Activated CD8-positive, alpha-beta memory T cell treated with anti-CD3 and anti-CD28 coated beads for 4 hours (primary cell): Measurements from ENCODE around the gene CTNNBL1.
"Not testable (repeated sequence)": the region's sequence is repeated elsewhere in the genome, so short reads cannot be mapped to it uniquely, and the experiment has no call there.

Source experiments
- DNase-seq, 2 donors: peaks; one replicate each; pipeline ENCODE4 v3.0.0-alpha.2; 2020; ENCODE audit warnings: low read depth in 2 of 2

The CTNNBL1 gene

GRCh38 chr20:37711001-37711400 lies 17.2 kb downstream of the CTNNBL1 start:
- no peak for DNase-seq

- no peak for DNase-seq
Observed at GRCh38 chr20:37711994-37712964, 18.4 kb downstream of the CTNNBL1 start.

GRCh38 chr20:37713396-37713795 lies 19.6 kb downstream of the CTNNBL1 start:
- no peak for DNase-seq

GRCh38 chr20:37714978-37715672 lies 21.3 kb downstream of the CTNNBL1 start:
- DNase-seq: no peak

- DNase-seq: no peak
Observed at GRCh38 chr20:37721751-37722150, 27.9 kb downstream of the CTNNBL1 start.

GRCh38 chr20:37722312-37722711 lies 28.5 kb downstream of the CTNNBL1 start:
- DNase-seq: not testable (repeated sequence)

- no peak for DNase-seq
Observed at GRCh38 chr20:37723668-37724067, 29.8 kb downstream of the CTNNBL1 start.

GRCh38 chr20:37725165-37725564 lies 31.3 kb downstream of the CTNNBL1 start:
- DNase-seq: no peak

GRCh38 chr20:37725855-37726254 lies 32.0 kb downstream of the CTNNBL1 start:
- DNase-seq: no peak

- DNase-seq: no peak
Observed at GRCh38 chr20:37726321-37726720, 32.5 kb downstream of the CTNNBL1 start.

GRCh38 chr20:37726971-37727956 lies 33.4 kb downstream of the CTNNBL1 start:
- DNase-seq: no peak

- DNase-seq: no peak
Observed at GRCh38 chr20:37727957-37728634, 34.3 kb downstream of the CTNNBL1 start.

- no peak for DNase-seq
Observed at GRCh38 chr20:37728635-37728983, 34.8 kb downstream of the CTNNBL1 start.

- DNase-seq: no peak
Observed at GRCh38 chr20:37729452-37729851, 35.6 kb downstream of the CTNNBL1 start.

- no peak for DNase-seq
Observed at GRCh38 chr20:37729909-37730308, 36.1 kb downstream of the CTNNBL1 start.

GRCh38 chr20:37733416-37733815 lies 39.6 kb downstream of the CTNNBL1 start:
- no peak for DNase-seq

GRCh38 chr20:37734228-37734985 lies 40.6 kb downstream of the CTNNBL1 start:
- DNase-seq: no peak

- DNase-seq: no peak
Observed at GRCh38 chr20:37735541-37735940, 41.7 kb downstream of the CTNNBL1 start.

GRCh38 chr20:37736132-37736531 lies 42.3 kb downstream of the CTNNBL1 start:
- DNase-seq: no peak

GRCh38 chr20:37737826-37738420 lies 44.1 kb downstream of the CTNNBL1 start:
- DNase-seq: no peak
